ENCODE results near the gene NFIC. TPM values are rescaled to one million over a fixed set of nuclear protein-coding genes. Genes with fewer than 3 reads are reported as not detected.
"Not testable (repeated sequence)": the region's sequence is repeated elsewhere in the genome, so short reads cannot be mapped to it uniquely, and the experiment has no call there.

Gene NFIC
- total RNA-seq, 1 donor from 2014 or later: 1.1 TPM

DNA sequence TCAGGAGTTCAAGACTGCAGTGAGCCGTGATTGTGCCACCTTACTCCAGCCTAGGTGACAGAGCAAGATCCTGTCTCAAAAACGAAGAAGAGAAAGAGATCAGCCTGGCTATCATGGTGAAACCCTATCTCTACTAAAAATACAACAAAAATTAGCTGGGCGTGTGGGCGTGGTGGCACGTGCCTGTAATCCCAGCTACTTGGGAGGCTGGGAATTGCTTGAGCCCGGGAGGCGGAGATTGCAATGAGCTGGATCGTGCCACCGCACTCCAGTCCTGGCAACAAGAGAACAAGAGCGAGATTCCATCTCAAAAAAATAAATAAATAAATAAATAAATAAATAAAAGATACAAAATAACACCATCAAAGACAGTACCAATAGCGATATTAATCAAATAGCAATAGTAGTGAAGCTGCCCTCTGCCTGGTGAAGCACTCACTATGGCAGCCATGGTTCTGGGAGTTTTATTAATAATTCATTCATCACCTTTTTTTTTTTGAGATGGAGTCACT lies 53.9 kb downstream of the NFIC start:
- H3K79me2 ChIP-seq (ENCODE audit: low read depth): no peaks in the 10 kb centered on the region
- no peaks in the 10 kb centered on the region for H3K36me3 ChIP-seq
- no peak overlapping the region for H3K4me3 ChIP-seq

DNA sequence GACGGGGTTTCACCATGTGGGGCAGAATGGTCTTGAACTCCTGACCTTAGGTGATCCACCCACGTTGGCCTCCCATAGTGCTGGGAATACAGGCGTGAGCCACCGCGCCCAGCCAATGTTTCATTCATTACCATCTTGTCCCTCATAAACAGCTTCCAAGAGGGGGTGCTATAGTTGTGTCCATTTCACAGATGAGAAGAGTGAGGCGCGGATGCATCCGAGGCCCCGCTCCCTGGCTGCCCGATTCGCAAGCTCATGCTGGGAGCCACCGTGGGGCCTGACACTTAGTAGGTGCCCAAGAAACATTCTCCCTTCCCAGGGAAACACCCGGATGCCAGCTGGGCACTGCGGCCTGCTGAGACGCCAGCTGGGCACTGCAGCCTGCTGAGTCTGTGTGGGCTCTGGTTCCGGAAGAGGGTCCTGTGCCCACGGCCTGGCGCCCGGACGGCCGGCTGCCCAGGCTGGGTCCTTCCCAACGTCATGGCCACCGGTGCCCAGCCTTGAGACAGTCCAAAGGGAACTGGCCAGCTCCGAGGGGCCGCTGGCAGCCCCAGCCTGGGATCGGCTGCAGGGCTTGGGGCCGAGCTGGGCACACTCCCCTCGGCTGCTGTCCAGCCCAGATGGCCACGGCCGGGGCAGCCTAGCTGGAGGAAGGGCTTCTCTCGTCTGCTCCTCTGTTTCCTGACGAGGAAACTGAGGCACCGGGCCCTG lies 54.7 kb downstream of the NFIC start:
- Mint-ChIP-seq H3K4me3 (no peak overlapping the region), H3K27ac (no peak overlapping the region), H3K9me3 (no peaks in the 10 kb centered on the region), H3K4me1 (no peaks in the 10 kb centered on the region), H3K36me3 (no peaks in the 10 kb centered on the region), H3K27me3 (ENCODE audit: insufficient read depth, low read depth) (no peaks in the 10 kb centered on the region)
- Histone ChIP-seq H3K9ac (no peak overlapping the region), H4K20me1 (ENCODE audit: low read depth) (no peaks in the 10 kb centered on the region), H3K36me3 (no peaks in the 10 kb centered on the region), H2AFZ (replicated peaks) (no peak overlapping the region), H3K4me2 (no peak overlapping the region), H3K4me3 (no peak overlapping the region), H3F3A (ENCODE audit: low read depth) (no peaks in the 10 kb centered on the region), H3K27me3 (peaks cover 4% of the 10 kb centered on the region), H3K27ac (no peak overlapping the region), H3K79me2 (ENCODE audit: low read depth) (no peaks in the 10 kb centered on the region), H3K9me3 (ENCODE audit: low read depth) (no peaks in the 10 kb centered on the region), H3K4me1 (no peaks in the 10 kb centered on the region)
- no peak for TF ChIP-seq CTCF (IDR thresholded peaks at IDR 0.05)
- no peak for TF ChIP-seq EZH2phosphoT487 (IDR thresholded peaks at IDR 0.05)
- no peak for TF ChIP-seq EZH2 (IDR thresholded peaks at IDR 0.05)
- DNase-seq (ENCODE audit: low spot score): no peak

More for the DNA sequence above, 53.9 kb downstream of the NFIC start:
- no peak overlapping the region for H3K27ac ChIP-seq
- TF ChIP-seq EZH2 (IDR thresholded peaks at IDR 0.05) (no peak), EZH2phosphoT487 (IDR thresholded peaks at IDR 0.05) (no peak), CTCF (IDR thresholded peaks at IDR 0.05) (no peak)
- no peak for DNase-seq (ENCODE audit: low spot score)
- H3K4me3 Mint-ChIP-seq: no peak overlapping the region
- H2AFZ ChIP-seq (replicated peaks): no peak overlapping the region
- H3K4me1 Mint-ChIP-seq: no peaks in the 10 kb centered on the region
- no peaks in the 10 kb centered on the region for H3K4me1 ChIP-seq
- H3K27me3 ChIP-seq: peaks cover 4% of the 10 kb centered on the region
- H3F3A ChIP-seq (ENCODE audit: low read depth): no peaks in the 10 kb centered on the region
- no peak overlapping the region for H3K9ac ChIP-seq
- H3K9me3 Mint-ChIP-seq: no peaks in the 10 kb centered on the region
- H3K27ac Mint-ChIP-seq: no peak overlapping the region
- no peak overlapping the region for H3K4me2 ChIP-seq
- H3K9me3 ChIP-seq (ENCODE audit: low read depth): no peaks in the 10 kb centered on the region
- H4K20me1 ChIP-seq (ENCODE audit: low read depth): no peaks in the 10 kb centered on the region
- no peaks in the 10 kb centered on the region for H3K36me3 Mint-ChIP-seq
- no peaks in the 10 kb centered on the region for H3K27me3 Mint-ChIP-seq (ENCODE audit: insufficient read depth, low read depth)

DNA sequence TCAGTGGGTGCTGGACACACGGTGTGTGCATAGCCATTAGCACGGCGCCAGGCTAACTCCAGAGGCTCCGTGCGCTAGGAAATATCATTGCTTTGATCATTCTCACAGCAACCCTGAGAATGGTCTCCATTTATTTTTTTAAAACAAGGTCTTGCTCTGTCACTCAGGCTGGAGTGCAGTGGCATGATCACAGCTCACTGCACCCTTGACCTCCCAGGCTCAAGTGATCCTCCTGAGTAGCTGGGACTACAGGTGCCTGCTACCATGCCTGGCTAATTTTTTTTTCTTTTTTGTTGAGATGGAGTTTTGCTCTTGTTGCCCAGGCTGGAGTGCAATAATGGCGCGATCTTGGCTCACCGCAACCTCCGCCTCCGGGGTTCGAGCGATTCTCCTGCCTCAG lies 55.3 kb downstream of the NFIC start:
- not testable (repeated sequence) for H2AFZ ChIP-seq (replicated peaks); DNase-seq (ENCODE audit: low spot score); H3K4me2 ChIP-seq; H3K4me3 ChIP-seq; H3K36me3 ChIP-seq; H3F3A ChIP-seq (ENCODE audit: low read depth); H3K9ac ChIP-seq; H3K4me1 Mint-ChIP-seq; H3K9me3 Mint-ChIP-seq; H3K27me3 ChIP-seq; H3K9me3 ChIP-seq (ENCODE audit: low read depth); H3K27me3 Mint-ChIP-seq (ENCODE audit: insufficient read depth, low read depth); H4K20me1 ChIP-seq (ENCODE audit: low read depth); H3K36me3 Mint-ChIP-seq; H3K79me2 ChIP-seq (ENCODE audit: low read depth); H3K27ac ChIP-seq; H3K27ac Mint-ChIP-seq; H3K4me1 ChIP-seq; H3K4me3 Mint-ChIP-seq

DNA sequence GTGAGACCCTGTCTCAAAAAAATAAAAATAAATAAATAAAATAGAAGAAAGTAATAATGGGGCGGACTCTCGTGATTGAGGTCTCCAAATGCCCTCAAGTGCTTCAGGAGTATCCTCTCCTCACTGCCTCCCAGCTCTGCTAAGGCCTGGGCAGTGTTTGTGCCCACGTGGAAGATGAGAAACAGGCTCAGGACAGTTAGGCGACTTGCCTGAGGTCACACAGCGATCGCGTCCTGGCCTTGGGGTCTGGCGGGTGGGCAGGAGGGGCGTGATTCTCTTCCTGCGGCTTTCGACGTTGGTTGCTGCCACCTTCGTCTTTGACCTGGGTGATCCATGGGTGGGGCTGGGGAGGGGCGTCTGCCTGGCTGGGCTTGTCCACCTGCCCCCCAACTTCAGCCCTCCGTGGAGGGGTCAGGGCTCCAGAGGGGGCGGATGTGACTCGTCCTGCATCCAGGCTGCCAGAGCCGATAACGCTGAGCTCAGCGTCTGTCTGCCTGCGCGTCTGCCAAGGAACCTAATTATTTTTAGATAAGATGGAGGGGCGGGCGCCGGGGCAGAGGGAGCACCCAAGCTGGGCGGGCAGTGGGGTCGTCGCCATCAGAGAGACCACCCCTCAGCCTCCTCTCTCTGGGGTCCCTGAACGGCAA lies 56.9 kb downstream of the NFIC start:
- Mint-ChIP-seq H3K27ac (no peak overlapping the region), H3K4me3 (no peak overlapping the region), H3K9me3 (peaks cover 2% of the 10 kb centered on the region), H3K4me1 (peaks cover 2% of the 10 kb centered on the region), H3K36me3 (no peaks in the 10 kb centered on the region), H3K27me3 (ENCODE audit: insufficient read depth, low read depth) (peaks cover 4% of the 10 kb centered on the region)
- H3K27ac ChIP-seq: no peak overlapping the region
- H4K20me1 ChIP-seq (ENCODE audit: low read depth): no peaks in the 10 kb centered on the region
- H3F3A ChIP-seq (ENCODE audit: low read depth): no peaks in the 10 kb centered on the region
- peaks cover 4% of the 10 kb centered on the region for H3K27me3 ChIP-seq
- H3K9me3 ChIP-seq (ENCODE audit: low read depth): no peaks in the 10 kb centered on the region
- H3K9ac ChIP-seq: no peak overlapping the region
- no peaks in the 10 kb centered on the region for H3K79me2 ChIP-seq (ENCODE audit: low read depth)
- H3K4me3 ChIP-seq: no peak overlapping the region
- H3K4me1 ChIP-seq: no peaks in the 10 kb centered on the region
- H3K4me2 ChIP-seq: no peak overlapping the region
- H3K36me3 ChIP-seq: no peaks in the 10 kb centered on the region
- no peak for TF ChIP-seq EZH2 (IDR thresholded peaks at IDR 0.05)
- no peak for TF ChIP-seq CTCF (IDR thresholded peaks at IDR 0.05)
- TF ChIP-seq EZH2phosphoT487 (IDR thresholded peaks at IDR 0.05): no peak
- DNase-seq (ENCODE audit: low spot score): no peak
- no peak overlapping the region for H2AFZ ChIP-seq (replicated peaks)

All from neural progenitor cell (in vitro differentiated cells).